WTC11 (cell line): ENCODE data around the gene DYNLT1. TPM values are rescaled to one million over a fixed set of nuclear protein-coding genes. Genes with fewer than 3 reads are reported as not detected.

ENCODE experiments used
- ATAC-seq: fragments of 200-7000 bp; cut with Tn5 transposase; 2 replicates; pipeline ENCODE4 v1.10.0; 2021; ENCODE audit warnings: mild to moderate bottlenecking, moderate library complexity
- CTCF ChIA-PET: fragments of 300-600 bp; sonication (Branson Sonifier 250); formaldehyde crosslinking; loops from one replicate; lab custom pipeline; 2021; ENCODE audit warnings: antibody characterized with exemption; lab: Charles Lee
- POLR2A ChIA-PET: fragments of 350-600 bp; sonication (Branson Sonifier 250); formaldehyde crosslinking; loops from one replicate; lab custom pipeline; 2021; ENCODE audit warnings: antibody characterized with exemption; lab: Charles Lee
- DNase-seq: peaks from one replicate; pipeline ENCODE4 v3.0.0; 2021; ENCODE audit warnings: low spot score
- H3K27ac Mint-ChIP-seq: 2 replicates; pipeline ENCODE4 v1.8.0; 2021; ENCODE audit warnings: mixed read lengths
- H3K27me3 Mint-ChIP-seq: 2 replicates; pipeline ENCODE4 v1.8.0; 2021; ENCODE audit warnings: low read depth, mild to moderate bottlenecking, moderate library complexity, mixed read lengths
- H3K36me3 Mint-ChIP-seq: 2 replicates; pipeline ENCODE4 v1.8.0; 2021; ENCODE audit warnings: mixed read lengths
- H3K4me1 Mint-ChIP-seq: 2 replicates; pipeline ENCODE4 v1.8.0; 2022; ENCODE audit warnings: mixed read lengths
- H3K4me3 Mint-ChIP-seq: 2 replicates; pipeline ENCODE4 v1.8.0; 2021; ENCODE audit warnings: mild to moderate bottlenecking, moderate library complexity, mixed read lengths
- H3K9me3 Mint-ChIP-seq: 2 replicates; pipeline ENCODE4 v1.8.0; 2021; ENCODE audit warnings: mixed read lengths
- ESRRA ChIP-seq: sonication (generic); formaldehyde crosslinking; IDR thresholded peaks from 2 replicates; pipeline ENCODE4 v1.8.1; 2022; ENCODE audit warnings: mild to moderate bottlenecking, missing genetic modification reagents, borderline replicate concordance
- ETV6 ChIP-seq: sonication (generic); formaldehyde crosslinking; IDR thresholded peaks from 2 replicates; pipeline ENCODE4 v1.8.1; 2022; ENCODE audit warnings: mild to moderate bottlenecking, missing genetic modification reagents
- IRF1 ChIP-seq: sonication (generic); formaldehyde crosslinking; IDR thresholded peaks from 2 replicates; pipeline ENCODE4 v1.8.0; 2023; ENCODE audit warnings: missing genetic modification reagents
- JUN ChIP-seq: sonication (generic); formaldehyde crosslinking; IDR thresholded peaks from 2 replicates; pipeline ENCODE4 v1.8.0; 2023; ENCODE audit warnings: mild to moderate bottlenecking, missing genetic modification reagents
- KAT7 ChIP-seq: sonication (generic); formaldehyde crosslinking; IDR thresholded peaks from 2 replicates; pipeline ENCODE4 v1.8.1; 2023; ENCODE audit warnings: missing genetic modification reagents, mild to moderate bottlenecking, borderline replicate concordance
- MYBL2 ChIP-seq: sonication (generic); formaldehyde crosslinking; IDR thresholded peaks from 2 replicates; pipeline ENCODE4 v1.8.1; 2023; ENCODE audit warnings: mild to moderate bottlenecking, moderate library complexity, missing genetic modification reagents
- PRRX2 ChIP-seq: fragments of 250-450 bp; sonication (Bioruptor Pico); IDR thresholded peaks from 2 replicates; pipeline ENCODE4 v1.8.0; 2021; ENCODE audit warnings: mild to moderate bottlenecking
- RELA ChIP-seq: sonication (generic); formaldehyde crosslinking; IDR thresholded peaks from 2 replicates; pipeline ENCODE4 v1.8.1; 2022; ENCODE audit warnings: missing genetic modification reagents, mild to moderate bottlenecking, borderline replicate concordance
- RORB ChIP-seq: fragments of 250-450 bp; sonication (Bioruptor Pico); IDR thresholded peaks from 2 replicates; pipeline ENCODE4 v1.9.0; 2021; ENCODE audit warnings: mild to moderate bottlenecking
- SMAD3 ChIP-seq: sonication (generic); formaldehyde crosslinking; IDR thresholded peaks from 2 replicates; pipeline ENCODE4 v1.8.0; 2022; ENCODE audit warnings: missing genetic modification reagents, mild to moderate bottlenecking, borderline replicate concordance
- ZBTB21 ChIP-seq: sonication (generic); formaldehyde crosslinking; IDR thresholded peaks from 2 replicates; pipeline ENCODE4 v1.8.1; 2023; ENCODE audit warnings: mild to moderate bottlenecking, missing genetic modification reagents, borderline replicate concordance
- ZNF232 ChIP-seq: sonication (generic); formaldehyde crosslinking; IDR thresholded peaks from 2 replicates; pipeline ENCODE4 v1.8.0; 2022; ENCODE audit warnings: mild to moderate bottlenecking, missing genetic modification reagents
- ZNF263 ChIP-seq: sonication (generic); formaldehyde crosslinking; IDR thresholded peaks from 2 replicates; pipeline ENCODE4 v1.8.1; 2022; ENCODE audit warnings: low read depth, mild to moderate bottlenecking, moderate library complexity, missing genetic modification reagents
- ZNF396 ChIP-seq: fragments of 250-450 bp; sonication (Bioruptor Pico); IDR thresholded peaks from 2 replicates; pipeline ENCODE4 v1.8.0; 2021; ENCODE audit warnings: mild to moderate bottlenecking, moderate library complexity, borderline replicate concordance
- ZNF416 ChIP-seq: fragments of 250-450 bp; sonication (Bioruptor Pico); IDR thresholded peaks from 2 replicates; pipeline ENCODE4 v1.9.0; 2021; ENCODE audit warnings: mild to moderate bottlenecking, inconsistent platforms
- ZNF423 ChIP-seq: fragments of 250-450 bp; sonication (Bioruptor Pico); IDR thresholded peaks from 2 replicates; pipeline ENCODE4 v2.1.2; 2022; ENCODE audit warnings: mild to moderate bottlenecking, moderate library complexity
- ZNF512 ChIP-seq: sonication (generic); formaldehyde crosslinking; IDR thresholded peaks from 2 replicates; pipeline ENCODE4 v1.8.1; 2022; ENCODE audit warnings: missing genetic modification reagents, borderline replicate concordance
- total RNA-seq: library from RNA; stranded (reverse); gene quantifications from 3 replicates; pipeline ENCODE4 v1.2.3, GENCODE V29; 2021
- TF ChIP-seq, protein P1 (sequence below): sonication (generic); formaldehyde crosslinking; IDR thresholded peaks from 2 replicates; pipeline ENCODE4 v1.8.0; 2023; ENCODE audit warnings: mild to moderate bottlenecking, missing genetic modification reagents
- TF ChIP-seq, protein P2 (sequence below): sonication (generic); formaldehyde crosslinking; IDR thresholded peaks from 2 replicates; pipeline ENCODE4 v1.8.1; 2023; ENCODE audit warnings: mild to moderate bottlenecking, missing genetic modification reagents, moderate library complexity
- TF ChIP-seq, protein P3 (sequence below): fragments of 250-450 bp; sonication (Bioruptor Pico); IDR thresholded peaks from 2 replicates; pipeline ENCODE4 v1.8.0; 2021; ENCODE audit warnings: mild to moderate bottlenecking

DYNLT1 gene
- total RNA-seq, 1 experiment from 2014 or later, result 79.0 TPM

- Mint-ChIP-seq H3K36me3 (peaks cover 52% of the 10 kb centered on the region), H3K27me3 (no peaks in the 10 kb centered on the region), H3K9me3 (no peaks in the 10 kb centered on the region), H3K27ac (peak overlapping the region; percentile 80), H3K4me3 (no peak overlapping the region), H3K4me1 (peaks cover 18% of the 10 kb centered on the region)
- ChIA-PET CTCF (no interaction called here), POLR2A (interaction anchor here (0.6 to 1.0 kb wide), 2 partner anchors 14 to 106 kb away, joined by 3 to 4 read pairs; no protein-coding TSS in a partner anchor)
- TF ChIP-seq, protein P1, sequence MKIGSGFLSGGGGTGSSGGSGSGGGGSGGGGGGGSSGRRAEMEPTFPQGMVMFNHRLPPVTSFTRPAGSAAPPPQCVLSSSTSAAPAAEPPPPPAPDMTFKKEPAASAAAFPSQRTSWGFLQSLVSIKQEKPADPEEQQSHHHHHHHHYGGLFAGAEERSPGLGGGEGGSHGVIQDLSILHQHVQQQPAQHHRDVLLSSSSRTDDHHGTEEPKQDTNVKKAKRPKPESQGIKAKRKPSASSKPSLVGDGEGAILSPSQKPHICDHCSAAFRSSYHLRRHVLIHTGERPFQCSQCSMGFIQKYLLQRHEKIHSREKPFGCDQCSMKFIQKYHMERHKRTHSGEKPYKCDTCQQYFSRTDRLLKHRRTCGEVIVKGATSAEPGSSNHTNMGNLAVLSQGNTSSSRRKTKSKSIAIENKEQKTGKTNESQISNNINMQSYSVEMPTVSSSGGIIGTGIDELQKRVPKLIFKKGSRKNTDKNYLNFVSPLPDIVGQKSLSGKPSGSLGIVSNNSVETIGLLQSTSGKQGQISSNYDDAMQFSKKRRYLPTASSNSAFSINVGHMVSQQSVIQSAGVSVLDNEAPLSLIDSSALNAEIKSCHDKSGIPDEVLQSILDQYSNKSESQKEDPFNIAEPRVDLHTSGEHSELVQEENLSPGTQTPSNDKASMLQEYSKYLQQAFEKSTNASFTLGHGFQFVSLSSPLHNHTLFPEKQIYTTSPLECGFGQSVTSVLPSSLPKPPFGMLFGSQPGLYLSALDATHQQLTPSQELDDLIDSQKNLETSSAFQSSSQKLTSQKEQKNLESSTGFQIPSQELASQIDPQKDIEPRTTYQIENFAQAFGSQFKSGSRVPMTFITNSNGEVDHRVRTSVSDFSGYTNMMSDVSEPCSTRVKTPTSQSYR (CRISPR knock-in tag), result no peak
- TF ChIP-seq ZNF512 (no peak), ZBTB21 (no peak), PRRX2 (no peak), KAT7 (no peak), ZNF263 (CRISPR knock-in tag) (no peak), ETV6 (CRISPR knock-in tag) (no peak), ZNF423 (no peak), RORB (no peak)
- TF ChIP-seq, protein P2, sequence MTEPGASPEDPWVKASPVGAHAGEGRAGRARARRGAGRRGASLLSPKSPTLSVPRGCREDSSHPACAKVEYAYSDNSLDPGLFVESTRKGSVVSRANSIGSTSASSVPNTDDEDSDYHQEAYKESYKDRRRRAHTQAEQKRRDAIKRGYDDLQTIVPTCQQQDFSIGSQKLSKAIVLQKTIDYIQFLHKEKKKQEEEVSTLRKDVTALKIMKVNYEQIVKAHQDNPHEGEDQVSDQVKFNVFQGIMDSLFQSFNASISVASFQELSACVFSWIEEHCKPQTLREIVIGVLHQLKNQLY, result no peak
- ATAC-seq (no peak), DNase-seq (no peak)
Measured at GRCh38 chr6:158630938-158631616, 13.5 kb downstream of the DYNLT1 start.

- peak; percentile 57 for DNase-seq
- H3K27ac Mint-ChIP-seq, result peak overlapping the region; percentile 55
- POLR2A ChIA-PET, result no interaction called here
- TF ChIP-seq RELA (CRISPR knock-in tag) (no peak), ZNF416 (CRISPR knock-in tag) (no peak), JUN (CRISPR knock-in tag) (no peak), ZNF396 (CRISPR knock-in tag) (no peak), MYBL2 (CRISPR knock-in tag) (no peak), IRF1 (no peak), ESRRA (CRISPR knock-in tag) (no peak), SMAD3 (CRISPR knock-in tag) (no peak), ZNF232 (no peak)
- TF ChIP-seq, protein P2, result no peak
- TF ChIP-seq, protein P3, sequence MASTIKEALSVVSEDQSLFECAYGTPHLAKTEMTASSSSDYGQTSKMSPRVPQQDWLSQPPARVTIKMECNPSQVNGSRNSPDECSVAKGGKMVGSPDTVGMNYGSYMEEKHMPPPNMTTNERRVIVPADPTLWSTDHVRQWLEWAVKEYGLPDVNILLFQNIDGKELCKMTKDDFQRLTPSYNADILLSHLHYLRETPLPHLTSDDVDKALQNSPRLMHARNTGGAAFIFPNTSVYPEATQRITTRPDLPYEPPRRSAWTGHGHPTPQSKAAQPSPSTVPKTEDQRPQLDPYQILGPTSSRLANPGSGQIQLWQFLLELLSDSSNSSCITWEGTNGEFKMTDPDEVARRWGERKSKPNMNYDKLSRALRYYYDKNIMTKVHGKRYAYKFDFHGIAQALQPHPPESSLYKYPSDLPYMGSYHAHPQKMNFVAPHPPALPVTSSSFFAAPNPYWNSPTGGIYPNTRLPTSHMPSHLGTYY (CRISPR knock-in tag), result no peak
- TF ChIP-seq, all 79 proteins: peak for 0
- no peak overlapping the region for H3K4me3 Mint-ChIP-seq
- H3K27me3 Mint-ChIP-seq, result no peaks in the 10 kb centered on the region
- peaks cover 18% of the 10 kb centered on the region for H3K4me1 Mint-ChIP-seq
- ATAC-seq, result peak; percentile 76
- CTCF ChIA-PET, result interaction anchor here (1.0 to 1.8 kb wide), 4 partner anchors 24 to 415 kb away, joined by 3 to 11 read pairs (median 5); no protein-coding TSS in a partner anchor
- H3K36me3 Mint-ChIP-seq, result peaks cover 51% of the 10 kb centered on the region
- H3K9me3 Mint-ChIP-seq, result no peaks in the 10 kb centered on the region
Measured at GRCh38 chr6:158629367-158630221, 14.9 kb downstream of the DYNLT1 start.
